HCT116 (cell line): ENCODE data around the gene TMEM132E. TPM values are rescaled to one million over a fixed set of nuclear protein-coding genes. Genes with fewer than 3 reads are reported as not detected.

Experiments used
- ATAC-seq: fragments of 200-7000 bp; cut with Tn5 transposase; 2 replicates; pipeline ENCODE4 v1.9.1; 2020; ENCODE audit warnings: mild to moderate bottlenecking, moderate library complexity
- BruUV-seq: library from RNA; stranded (reverse); fragments of 400-500 nt; replicated peaks from 2 replicates; lab custom pipeline; 2021; lab: Mats Ljungman, UMichigan
- CTCF ChIA-PET: fragments of 300-600 bp; sonication (Branson Sonifier 250); formaldehyde crosslinking; loops from one replicate; lab custom pipeline; 2021; ENCODE audit warnings: antibody characterized with exemption; lab: Charles Lee
- POLR2A ChIA-PET: fragments of 300-600, 350-600 bp; sonication (Branson Sonifier 250); formaldehyde crosslinking; loops from one replicate; lab custom pipeline; 2021; ENCODE audit warnings: antibody characterized with exemption; lab: Charles Lee
- RAD21 ChIA-PET, 2 experiments: fragments of 300-600 bp; sonication (Branson Sonifier 250); formaldehyde crosslinking; loops; one replicate each; lab custom pipeline; 2023; ENCODE audit warnings: low total read pairs in 2 of 2; ENCODE audit not compliant: uncharacterized antibody in 2 of 2, unreplicated experiment in 2 of 2, low non-redundant PET in 1 of 2; lab: Charles Lee
- DNase-seq: peaks from one replicate; pipeline ENCODE4 v3.0.0-alpha.2; 2010; ENCODE audit warnings: low read depth, low spot score
- H2AFZ ChIP-seq: fragments of 200-600 bp; shearing (Covaris generic), sonication (generic); 2 replicates; pipeline ENCODE4 v1.6.1; 2017; ENCODE audit warnings: low read depth, mixed run types, mixed read lengths, antibody characterized with exemption, low read length; ENCODE audit not compliant: poor library complexity, severe bottlenecking
- H3K27ac ChIP-seq: 2 replicates; pipeline ENCODE4 v1.5.1; 2012; ENCODE audit warnings: low read depth, low read length
- H3K27me3 ChIP-seq: fragments of 200-600 bp; sonication (generic); 2 replicates; pipeline ENCODE4 v1.6.1; 2016; ENCODE audit warnings: mixed run types, low read length, mixed read lengths; ENCODE audit not compliant: insufficient read depth
- H3K36me3 ChIP-seq, 2 experiments: fragments of 200-500 bp in 1 of 2; fragments of 200-600 bp in 1 of 2; sonication (Bioruptor generic) in 1 of 2; sonication (generic) in 1 of 2; 2 replicates each; pipeline versions ENCODE4 v1.5.1 to v1.6.1; 2014 to 2016; ENCODE audit warnings: low read length in 2 of 2, inconsistent platforms in 1 of 2, mixed read lengths in 1 of 2, mixed run types in 1 of 2; ENCODE audit not compliant: insufficient read depth in 2 of 2, control insufficient read depth in 1 of 2
- H3K4me1 ChIP-seq, 2 experiments: fragments of 200-600 bp in 1 of 2; sonication (generic) in 1 of 2; 2 replicates each; pipeline versions ENCODE4 v1.5.1 to v1.6.1; 2012 to 2017; ENCODE audit warnings: low read length in 2 of 2, inconsistent platforms in 1 of 2, mild to moderate bottlenecking in 1 of 2, mixed read lengths in 1 of 2, mixed run types in 1 of 2, moderate library complexity in 1 of 2; ENCODE audit not compliant: insufficient read depth in 2 of 2, control insufficient read depth in 1 of 2
- H3K4me2 ChIP-seq: fragments of 200-600 bp; sonication (generic); 2 replicates; pipeline ENCODE4 v1.6.1; 2017; ENCODE audit warnings: mixed run types, low read length, mixed read lengths
- H3K4me3 ChIP-seq, 2 experiments: fragments of 200-600 bp in 1 of 2; sonication (generic) in 1 of 2; replicated peaks in 1 of 2; 2 replicates each; pipeline ENCODE4 v1.5.1; 2011 to 2016; ENCODE audit warnings: low read length in 2 of 2, control low read depth in 1 of 2, low read depth in 1 of 2, mild to moderate bottlenecking in 1 of 2, mixed read lengths in 1 of 2, mixed run types in 1 of 2
- H3K79me2 ChIP-seq: fragments of 200-600 bp; sonication (generic); 2 replicates; pipeline ENCODE4 v1.6.1; 2017; ENCODE audit warnings: mild to moderate bottlenecking, mixed run types, low read length, moderate library complexity, mixed read lengths; ENCODE audit not compliant: insufficient read depth
- H3K9ac ChIP-seq: fragments of 200-600 bp; sonication (generic); 2 replicates; pipeline ENCODE4 v1.6.1; 2016; ENCODE audit warnings: low read length, mixed read lengths
- H3K9me2 ChIP-seq: fragments of 200-600 bp; sonication (generic), shearing (Covaris generic); 2 replicates; pipeline ENCODE4 v1.6.1; 2017; ENCODE audit warnings: mixed run types, mild to moderate bottlenecking, moderate library complexity; ENCODE audit not compliant: insufficient read depth
- H3K9me3 ChIP-seq, 2 experiments: fragments of 200-500 bp in 1 of 2; fragments of 200-600 bp in 1 of 2; sonication (Bioruptor generic) in 1 of 2; sonication (generic) in 1 of 2; 2 replicates each; pipeline ENCODE4 v1.6.1; 2014 to 2017; ENCODE audit warnings: low read length in 2 of 2, mixed read lengths in 2 of 2, inconsistent platforms in 1 of 2, low read depth in 1 of 2, mild to moderate bottlenecking in 1 of 2, mixed run types in 1 of 2, moderate library complexity in 1 of 2; ENCODE audit not compliant: control insufficient read depth in 1 of 2, insufficient read depth in 1 of 2
- H4K20me1 ChIP-seq: fragments of 200-600 bp; sonication (generic), shearing (Covaris generic); 2 replicates; pipeline ENCODE4 v1.6.1; 2017; ENCODE audit warnings: mixed run types, mild to moderate bottlenecking, moderate library complexity; ENCODE audit not compliant: insufficient read depth
- ATF3 ChIP-seq: IDR thresholded peaks from 2 replicates; pipeline ENCODE4 v1.6.1; 2012
- CBX3 ChIP-seq: IDR thresholded peaks from 2 replicates; pipeline ENCODE4 v1.6.1; 2012; ENCODE audit warnings: low read depth
- CEBPB ChIP-seq: IDR thresholded peaks from 2 replicates; pipeline ENCODE4 v1.6.1; 2012; ENCODE audit warnings: low read depth
- CTCF ChIP-seq, 3 experiments: fragments of 200-600 bp in 1 of 3; sonication (generic) in 1 of 3; IDR thresholded peaks in 2 of 3; conservative IDR thresholded peaks in 1 of 3; 2 replicates each; pipeline ENCODE4 v1.5.1; 2012 to 2017; ENCODE audit warnings: low read depth in 2 of 3, low read length in 2 of 3, antibody characterized with exemption in 1 of 3, borderline replicate concordance in 1 of 3, control low read depth in 1 of 3, mild to moderate bottlenecking in 1 of 3, mixed read lengths in 1 of 3, mixed run types in 1 of 3, moderate library complexity in 1 of 3; ENCODE audit not compliant: insufficient read depth in 1 of 3
- FOSL1 ChIP-seq: IDR thresholded peaks from 2 replicates; pipeline ENCODE4 v1.6.1; 2012; ENCODE audit warnings: low read depth
- MAX ChIP-seq: IDR thresholded peaks from 2 replicates; pipeline ENCODE4 v1.6.1; 2012
- POLR2AphosphoS5 ChIP-seq: IDR thresholded peaks from 2 replicates; pipeline ENCODE4 v1.6.1; 2011; ENCODE audit warnings: mild to moderate bottlenecking, low read depth, low read length, moderate library complexity
- RAD21 ChIP-seq: IDR thresholded peaks from 2 replicates; pipeline ENCODE4 v1.6.1; 2012; ENCODE audit warnings: low read depth, mild to moderate bottlenecking
- SP1 ChIP-seq: IDR thresholded peaks from 2 replicates; pipeline ENCODE4 v1.6.1; 2012; ENCODE audit warnings: low read depth
- ZBTB33 ChIP-seq: IDR thresholded peaks from 2 replicates; pipeline ENCODE4 v1.6.1; 2011; ENCODE audit warnings: mild to moderate bottlenecking, low read length, moderate library complexity; ENCODE audit not compliant: insufficient replicate concordance; ENCODE audit errors: extremely low read depth
- intact Hi-C: fragments of 100-400 bp; cut with micrococcal nuclease; formaldehyde crosslinking; loops from 2 replicates; pipeline ENCODE4 v1.10.0; 2022
- total RNA-seq: library from RNA; stranded (reverse); gene quantifications from one replicate; pipeline ENCODE4 v1.2.1, GENCODE V29; 2021; ENCODE audit not compliant: unreplicated experiment

Gene TMEM132E
- total RNA-seq, 1 experiment from 2014 or later: not detected

GRCh38 chr17:34671191-34671590, 91.8 kb downstream of the TMEM132E start:
- H3K4me1 ChIP-seq: no peaks in the 10 kb centered on the region
- H3K4me2 ChIP-seq: no peak overlapping the region
- no peaks in the 10 kb centered on the region for H3K9me3 ChIP-seq
- no peak overlapping the region for H3K4me3 ChIP-seq
- H3K9me2 ChIP-seq: no peaks in the 10 kb centered on the region
- POLR2A ChIA-PET: no interaction called here
- no peak for ATAC-seq
- CTCF ChIA-PET: no interaction called here
- H3K79me2 ChIP-seq: no peaks in the 10 kb centered on the region
- intact Hi-C loops: no loop called here
- no peak for TF ChIP-seq CBX3
- TF ChIP-seq FOSL1: no peak
- no peak for TF ChIP-seq RAD21
- TF ChIP-seq CEBPB: no peak
- no peak for TF ChIP-seq CTCF (IDR thresholded peaks at IDR 0.05 in 2 of 3, conservative IDR thresholded peaks at IDR 0.05 in 1 of 3; ENCODE audit: borderline replicate concordance in 1 of 3, insufficient read depth in 1 of 3, low read depth in 2 of 3, low read length in 2 of 3)
- no peak for TF ChIP-seq POLR2AphosphoS5
- TF ChIP-seq ZBTB33: no peak
- no peak for TF ChIP-seq SP1
- TF ChIP-seq ATF3: no peak
- no peak for TF ChIP-seq MAX
- TF ChIP-seq, all 23 proteins: peak for 0
- BruUV-seq: no TSS peak
- no peak overlapping the region for H3K9ac ChIP-seq
- no peak overlapping the region for H2AFZ ChIP-seq
- DNase-seq: no peak
- no peak overlapping the region for H3K27ac ChIP-seq
- H4K20me1 ChIP-seq: no peaks in the 10 kb centered on the region
- RAD21 ChIA-PET: no interaction called here
- H3K36me3 ChIP-seq: no peaks in the 10 kb centered on the region
- H3K27me3 ChIP-seq: peaks cover 35% of the 10 kb centered on the region
